Caco-2 (cell line): ENCODE results near the gene HEATR1. TPM values are rescaled to one million over a fixed set of nuclear protein-coding genes. Genes with fewer than 3 reads are reported as not detected.

Experiments used
- BruUV-seq: library from RNA; stranded (reverse); fragments of 400-500 nt; replicated peaks from 2 replicates; lab custom pipeline; 2021; lab: Mats Ljungman, UMichigan
- CTCF ChIA-PET: fragments of 300-600 bp; sonication (Branson Sonifier 250); formaldehyde crosslinking; loops from one replicate; lab custom pipeline; 2022; ENCODE audit warnings: antibody characterized with exemption; lab: Charles Lee
- POLR2A ChIA-PET: fragments of 300-600 bp; sonication (Branson Sonifier 250); formaldehyde crosslinking; loops from one replicate; lab custom pipeline; 2022; ENCODE audit warnings: antibody characterized with exemption; lab: Charles Lee
- DNase-seq, 2 experiments: peaks; one replicate each; pipeline versions ENCODE4 v3.0.0 to v3.0.0-alpha.2; 2020 to 2022
- H3K27me3 ChIP-seq: replicated peaks from 2 replicates; pipeline ENCODE4 v1.6.0; 2011; ENCODE audit warnings: low read length; ENCODE audit not compliant: control insufficient read depth, insufficient read depth
- H3K36me3 ChIP-seq: 2 replicates; pipeline ENCODE4 v1.5.1; 2011; ENCODE audit warnings: low read length; ENCODE audit not compliant: control insufficient read depth, insufficient read depth
- H3K4me1 ChIP-seq: fragments of 250-450 bp; sonication (Bioruptor Pico); 2 replicates; pipeline ENCODE4 v1.5.1; 2020; ENCODE audit warnings: mild to moderate bottlenecking
- H3K4me3 ChIP-seq: 2 replicates; pipeline ENCODE4 v1.5.1; 2011; ENCODE audit warnings: low read depth, mild to moderate bottlenecking, control low read depth, low read length
- H3K9me3 ChIP-seq: fragments of 250-450 bp; sonication (Bioruptor Pico); 2 replicates; pipeline ENCODE4 v1.5.1; 2020; ENCODE audit warnings: mild to moderate bottlenecking, moderate library complexity
- H3K27ac Mint-ChIP-seq: one replicate; pipeline ENCODE4 v1.8.0; 2022; ENCODE audit warnings: mixed read lengths; ENCODE audit not compliant: unreplicated experiment
- H3K27me3 Mint-ChIP-seq: one replicate; pipeline ENCODE4 v1.8.0; 2022; ENCODE audit warnings: mixed read lengths; ENCODE audit not compliant: insufficient read depth, unreplicated experiment
- H3K36me3 Mint-ChIP-seq: one replicate; pipeline ENCODE4 v1.8.0; 2022; ENCODE audit warnings: mild to moderate bottlenecking, mixed read lengths; ENCODE audit not compliant: insufficient read depth, unreplicated experiment
- H3K4me1 Mint-ChIP-seq: one replicate; pipeline ENCODE4 v1.8.0; 2022; ENCODE audit warnings: low read depth, mixed read lengths; ENCODE audit not compliant: unreplicated experiment
- H3K4me3 Mint-ChIP-seq: one replicate; pipeline ENCODE4 v1.8.0; 2022; ENCODE audit warnings: mild to moderate bottlenecking, moderate library complexity, mixed read lengths; ENCODE audit not compliant: unreplicated experiment
- H3K9me3 Mint-ChIP-seq: one replicate; pipeline ENCODE4 v1.8.0; 2022; ENCODE audit warnings: mixed read lengths; ENCODE audit not compliant: unreplicated experiment
- intact Hi-C: fragments of 100-400 bp; cut with micrococcal nuclease; formaldehyde crosslinking; loops from one replicate; pipeline ENCODE4 v1.10.0; 2022; ENCODE audit not compliant: unreplicated experiment
- total RNA-seq: library from RNA; stranded (reverse); gene quantifications from 2 replicates; pipeline ENCODE4 v1.2.3, GENCODE V29; 2022
- TF ChIP-seq, protein P1 (sequence below), 2 experiments: fragments of 200-600 bp in 1 of 2; IDR thresholded peaks; 1 replicate in 1 of 2; 2 replicates in 1 of 2; pipeline versions ENCODE4 v1.5.1 to v1.8.0; 2011 to 2022; ENCODE audit warnings: antibody characterized with exemption in 1 of 2, control low read depth in 1 of 2, inconsistent platforms in 1 of 2, low read depth in 1 of 2, low read length in 1 of 2, mild to moderate bottlenecking in 1 of 2, moderate library complexity in 1 of 2; ENCODE audit not compliant: insufficient read depth in 1 of 2, severe bottlenecking in 1 of 2, unreplicated experiment in 1 of 2

The HEATR1 gene
- total RNA-seq, 1 experiment from 2014 or later, result 56.5 TPM

DNA sequence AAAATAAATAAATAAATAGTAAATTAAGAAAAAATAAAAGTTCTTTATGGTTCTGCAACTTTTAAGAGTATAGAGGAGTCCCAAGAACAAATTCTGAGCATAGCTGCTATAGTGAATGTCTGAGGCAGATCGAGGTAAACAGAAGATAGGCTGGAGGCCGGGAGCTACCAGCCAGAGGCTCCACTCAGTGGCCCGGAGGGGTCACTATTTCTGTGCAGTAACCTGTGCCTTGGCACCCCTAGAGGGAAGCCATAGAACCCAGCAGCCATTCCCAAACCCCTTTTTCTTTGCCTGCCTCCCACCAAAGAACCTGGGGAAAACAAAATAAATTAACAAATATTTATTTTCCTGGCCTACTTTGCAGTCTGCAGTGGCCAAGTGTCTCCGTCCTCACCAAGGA, 38.4 kb upstream of the HEATR1 start:
- H3K4me3 Mint-ChIP-seq, result no peak overlapping the region
- TF ChIP-seq, protein P1, sequence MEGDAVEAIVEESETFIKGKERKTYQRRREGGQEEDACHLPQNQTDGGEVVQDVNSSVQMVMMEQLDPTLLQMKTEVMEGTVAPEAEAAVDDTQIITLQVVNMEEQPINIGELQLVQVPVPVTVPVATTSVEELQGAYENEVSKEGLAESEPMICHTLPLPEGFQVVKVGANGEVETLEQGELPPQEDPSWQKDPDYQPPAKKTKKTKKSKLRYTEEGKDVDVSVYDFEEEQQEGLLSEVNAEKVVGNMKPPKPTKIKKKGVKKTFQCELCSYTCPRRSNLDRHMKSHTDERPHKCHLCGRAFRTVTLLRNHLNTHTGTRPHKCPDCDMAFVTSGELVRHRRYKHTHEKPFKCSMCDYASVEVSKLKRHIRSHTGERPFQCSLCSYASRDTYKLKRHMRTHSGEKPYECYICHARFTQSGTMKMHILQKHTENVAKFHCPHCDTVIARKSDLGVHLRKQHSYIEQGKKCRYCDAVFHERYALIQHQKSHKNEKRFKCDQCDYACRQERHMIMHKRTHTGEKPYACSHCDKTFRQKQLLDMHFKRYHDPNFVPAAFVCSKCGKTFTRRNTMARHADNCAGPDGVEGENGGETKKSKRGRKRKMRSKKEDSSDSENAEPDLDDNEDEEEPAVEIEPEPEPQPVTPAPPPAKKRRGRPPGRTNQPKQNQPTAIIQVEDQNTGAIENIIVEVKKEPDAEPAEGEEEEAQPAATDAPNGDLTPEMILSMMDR (IDR thresholded peaks at IDR 0.05; ENCODE audit: insufficient read depth in 1 of 2, low read depth in 1 of 2, low read length in 1 of 2, severe bottlenecking in 1 of 2, unreplicated experiment in 1 of 2), result no peak
- H3K36me3 Mint-ChIP-seq, result no peaks in the 10 kb centered on the region
- no peaks in the 10 kb centered on the region for H3K9me3 Mint-ChIP-seq
- ChIA-PET POLR2A (no interaction called here), CTCF (no interaction called here)
- Histone ChIP-seq H3K4me1 (no peaks in the 10 kb centered on the region; the same call in 1 of the 2 replicates), H3K9me3 (no peaks in the 10 kb centered on the region), H3K27me3 (no peaks in the 10 kb centered on the region), H3K36me3 (no peaks in the 10 kb centered on the region), H3K4me3 (no peak overlapping the region)
- no peak for DNase-seq
- H3K27ac Mint-ChIP-seq, result no peak overlapping the region
- H3K27me3 Mint-ChIP-seq, result peaks cover 10% of the 10 kb centered on the region
- BruUV-seq, result no TSS peak
- intact Hi-C loops, result no loop called here
- H3K4me1 Mint-ChIP-seq, result no peaks in the 10 kb centered on the region

GRCh38 chr1:236639686-236640085, 35.4 kb upstream of the HEATR1 start:
- Mint-ChIP-seq H3K27me3 (peaks cover 16% of the 10 kb centered on the region), H3K4me3 (no peak overlapping the region), H3K36me3 (no peaks in the 10 kb centered on the region), H3K27ac (no peak overlapping the region), H3K4me1 (no peaks in the 10 kb centered on the region), H3K9me3 (no peaks in the 10 kb centered on the region)
- ChIA-PET POLR2A (no interaction called here), CTCF (no interaction called here)
- intact Hi-C loops, result no loop called here
- no peaks in the 10 kb centered on the region for H3K9me3 ChIP-seq
- TF ChIP-seq, protein P1 (IDR thresholded peaks at IDR 0.05; ENCODE audit: insufficient read depth in 1 of 2, low read depth in 1 of 2, low read length in 1 of 2, severe bottlenecking in 1 of 2, unreplicated experiment in 1 of 2), result no peak
- DNase-seq, result no peak
- no peaks in the 10 kb centered on the region for H3K27me3 ChIP-seq
- no peaks in the 10 kb centered on the region for H3K36me3 ChIP-seq
- no TSS peak for BruUV-seq
- H3K4me3 ChIP-seq, result no peak overlapping the region
- no peaks in the 10 kb centered on the region for H3K4me1 ChIP-seq

GRCh38 chr1:236638945-236639344, 34.6 kb upstream of the HEATR1 start:
- H3K4me3 Mint-ChIP-seq, result no peak overlapping the region
- intact Hi-C loops, result no loop called here
- no peaks in the 10 kb centered on the region for H3K9me3 ChIP-seq
- no peaks in the 10 kb centered on the region for H3K36me3 Mint-ChIP-seq
- H3K27ac Mint-ChIP-seq, result no peak overlapping the region
- ChIA-PET CTCF (no interaction called here), POLR2A (no interaction called here)
- peaks cover 3% of the 10 kb centered on the region for H3K9me3 Mint-ChIP-seq
- no peak for DNase-seq
- H3K4me1 ChIP-seq, result no peaks in the 10 kb centered on the region
- H3K36me3 ChIP-seq, result no peaks in the 10 kb centered on the region
- no peak overlapping the region for H3K4me3 ChIP-seq
- no TSS peak for BruUV-seq
- H3K4me1 Mint-ChIP-seq, result no peaks in the 10 kb centered on the region
- H3K27me3 Mint-ChIP-seq, result peaks cover 19% of the 10 kb centered on the region
- TF ChIP-seq, protein P1 (IDR thresholded peaks at IDR 0.05; ENCODE audit: insufficient read depth in 1 of 2, low read depth in 1 of 2, low read length in 1 of 2, severe bottlenecking in 1 of 2, unreplicated experiment in 1 of 2), result no peak
- H3K27me3 ChIP-seq, result no peaks in the 10 kb centered on the region
